ENCODE data around the gene NRK.
A peak's percentile ranks its signal among the peaks of the same experiment; 100 is the strongest.

NRK gene

DNA sequence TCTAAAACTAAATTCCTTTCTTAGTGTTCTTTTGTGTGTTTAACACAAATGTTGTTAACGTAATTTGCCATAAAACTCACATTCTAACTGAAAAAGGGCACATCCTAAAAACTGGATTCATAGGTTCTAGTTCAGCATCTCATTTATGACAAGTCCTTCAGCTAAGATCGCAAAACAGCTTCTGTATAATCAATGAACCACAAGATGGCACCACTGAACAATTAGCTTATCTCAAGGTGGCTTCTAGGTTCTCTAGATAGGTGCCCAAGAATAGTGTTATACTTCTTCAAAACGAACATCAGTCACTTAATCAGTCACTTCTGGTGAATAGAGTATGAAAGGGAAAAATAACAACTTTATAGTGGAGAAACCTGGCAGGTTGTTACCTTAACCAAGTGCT lies 54.3 kb downstream of the NRK start:
- H3K27ac ChIP-seq (ENCODE audit: low read depth in 2 of 2, low read length in 2 of 2), result no peak overlapping the region
- no peak overlapping the region for H3K9ac ChIP-seq (ENCODE audit: low read depth in 1 of 2, low read length in 2 of 2)
- H3K4me1 ChIP-seq (ENCODE audit: control insufficient read depth in 2 of 2, insufficient read depth in 2 of 2, low read length in 2 of 2), result no peaks in the 10 kb centered on the region
- no peak overlapping the region for H3K4me3 ChIP-seq (ENCODE audit: low read length in 2 of 2)
- no peaks in the 10 kb centered on the region for H3K27me3 ChIP-seq (ENCODE audit: control insufficient read depth in 2 of 2, insufficient read depth in 2 of 2, low read length in 2 of 2)
- no peaks in the 10 kb centered on the region for H3K9me3 ChIP-seq (ENCODE audit: control insufficient read depth in 2 of 2, low read length in 2 of 2)
- H3K36me3 ChIP-seq (ENCODE audit: control insufficient read depth in 2 of 2, insufficient read depth in 2 of 2, low read length in 2 of 2), result no peaks in the 10 kb centered on the region

- Histone ChIP-seq H3K27ac (ENCODE audit: low read depth in 2 of 2, low read length in 2 of 2) (no peak overlapping the region), H3K4me3 (ENCODE audit: low read length in 2 of 2) (no peak overlapping the region), H3K9ac (ENCODE audit: low read depth in 1 of 2, low read length in 2 of 2) (no peak overlapping the region), H3K9me3 (ENCODE audit: control insufficient read depth in 2 of 2, low read length in 2 of 2) (no peaks in the 10 kb centered on the region), H3K36me3 (ENCODE audit: control insufficient read depth in 2 of 2, insufficient read depth in 2 of 2, low read length in 2 of 2) (no peaks in the 10 kb centered on the region), H3K27me3 (ENCODE audit: control insufficient read depth in 2 of 2, insufficient read depth in 2 of 2, low read length in 2 of 2) (no peaks in the 10 kb centered on the region), H3K4me1 (ENCODE audit: control insufficient read depth in 2 of 2, insufficient read depth in 2 of 2, low read length in 2 of 2) (no peaks in the 10 kb centered on the region)
Measured at GRCh38 chrX:105880491-105880890, 58.2 kb downstream of the NRK start.

DNA sequence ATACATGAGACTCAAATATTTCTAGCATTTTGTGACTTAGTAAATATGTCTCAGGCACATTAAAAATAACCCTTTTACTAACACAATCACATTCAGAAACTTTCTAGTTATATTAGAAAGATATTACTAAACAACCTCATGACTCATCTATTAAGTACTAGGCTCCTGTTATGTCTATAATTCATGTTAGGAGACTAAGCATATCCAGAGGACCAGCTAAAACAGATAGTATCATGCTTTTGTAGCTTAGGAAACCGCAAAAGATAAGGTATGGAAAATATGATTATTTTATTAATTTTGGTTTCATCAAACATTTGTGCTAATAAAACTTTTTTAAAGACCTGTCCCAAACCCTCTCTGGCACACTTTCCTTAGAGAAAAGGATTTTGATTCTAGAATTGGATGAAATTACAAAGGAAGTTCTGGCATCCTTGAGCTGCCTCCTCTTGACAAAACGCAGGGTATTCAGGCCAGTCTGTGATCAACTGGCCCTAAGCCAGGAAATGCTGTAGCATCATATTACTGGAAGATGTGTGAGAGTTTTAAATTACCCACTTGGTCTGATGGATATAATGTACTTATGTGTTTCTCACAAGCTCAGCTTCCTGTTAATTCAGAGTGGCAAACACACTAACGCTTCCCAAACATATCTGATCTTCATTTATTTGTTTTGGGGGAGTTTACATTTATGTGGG lies 60.4 kb downstream of the NRK start:
- H3K27me3 ChIP-seq (ENCODE audit: control insufficient read depth in 2 of 2, insufficient read depth in 2 of 2, low read length in 2 of 2), result no peaks in the 10 kb centered on the region
- no peak overlapping the region for H3K27ac ChIP-seq (ENCODE audit: low read depth in 2 of 2, low read length in 2 of 2)
- no peaks in the 10 kb centered on the region for H3K36me3 ChIP-seq (ENCODE audit: control insufficient read depth in 2 of 2, insufficient read depth in 2 of 2, low read length in 2 of 2)
- H3K4me1 ChIP-seq (ENCODE audit: control insufficient read depth in 2 of 2, insufficient read depth in 2 of 2, low read length in 2 of 2), result no peaks in the 10 kb centered on the region
- H3K4me3 ChIP-seq (ENCODE audit: low read length in 2 of 2), result no peak overlapping the region
- H3K9me3 ChIP-seq (ENCODE audit: control insufficient read depth in 2 of 2, low read length in 2 of 2), result no peaks in the 10 kb centered on the region
- H3K9ac ChIP-seq (ENCODE audit: low read depth in 1 of 2, low read length in 2 of 2), result no peak overlapping the region

DNA sequence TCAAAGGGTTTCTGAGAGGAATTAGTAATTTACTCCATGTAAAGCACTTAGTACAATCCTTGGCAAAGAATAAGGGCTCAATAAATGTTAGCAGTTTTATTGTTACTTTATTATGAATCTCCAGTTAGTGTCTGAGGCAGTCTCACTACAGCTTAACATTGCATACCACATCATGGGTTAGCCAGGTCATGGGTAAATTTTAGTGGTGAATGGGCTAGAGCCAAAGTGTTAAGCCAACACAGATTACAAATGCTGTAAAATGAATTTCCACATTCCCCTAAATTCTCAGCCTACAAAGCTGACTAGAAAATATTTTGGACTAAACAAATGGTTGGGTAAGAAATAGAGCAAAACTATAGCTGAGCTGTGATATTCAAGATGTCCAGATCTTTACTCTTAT lies 72.4 kb downstream of the NRK start:
- Histone ChIP-seq H3K9ac (ENCODE audit: low read depth in 1 of 2, low read length in 2 of 2) (no peak overlapping the region), H3K27me3 (ENCODE audit: control insufficient read depth in 2 of 2, insufficient read depth in 2 of 2, low read length in 2 of 2) (no peaks in the 10 kb centered on the region), H3K4me3 (ENCODE audit: low read length in 2 of 2) (no peak overlapping the region)

DNA sequence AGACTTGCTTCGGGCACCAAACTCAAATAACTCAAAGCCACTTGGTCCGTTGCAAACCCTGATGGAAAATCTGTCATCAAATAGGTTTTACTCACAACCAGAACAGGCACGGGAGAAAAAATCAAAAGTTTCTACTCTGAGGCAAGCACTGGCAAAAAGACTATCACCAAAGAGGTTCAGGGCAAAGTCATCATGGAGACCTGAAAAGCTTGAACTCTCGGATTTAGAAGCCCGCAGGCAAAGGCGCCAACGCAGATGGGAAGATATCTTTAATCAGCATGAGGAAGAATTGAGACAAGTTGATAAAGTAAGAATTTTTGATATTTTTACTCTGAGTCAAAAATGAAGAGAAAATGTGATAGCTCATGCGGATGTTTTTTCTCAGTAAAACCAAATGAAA lies 87.2 kb downstream of the NRK start:
- Histone ChIP-seq H3K9ac (ENCODE audit: low read depth in 1 of 2, low read length in 2 of 2) (no peak overlapping the region), H3K36me3 (ENCODE audit: control insufficient read depth in 2 of 2, insufficient read depth in 2 of 2, low read length in 2 of 2) (no peaks in the 10 kb centered on the region), H3K4me1 (ENCODE audit: control insufficient read depth in 2 of 2, insufficient read depth in 2 of 2, low read length in 2 of 2) (no peaks in the 10 kb centered on the region), H3K27ac (ENCODE audit: low read depth in 2 of 2, low read length in 2 of 2) (no peak overlapping the region), H3K4me3 (ENCODE audit: low read length in 2 of 2) (no peak overlapping the region), H3K27me3 (ENCODE audit: control insufficient read depth in 2 of 2, insufficient read depth in 2 of 2, low read length in 2 of 2) (peaks cover 0 to 3% of the 10 kb centered on the region in 2 donors), H3K9me3 (ENCODE audit: control insufficient read depth in 2 of 2, low read length in 2 of 2) (no peaks in the 10 kb centered on the region)

More for the DNA sequence above, 72.4 kb downstream of the NRK start:
- H3K9me3 ChIP-seq (ENCODE audit: control insufficient read depth in 2 of 2, low read length in 2 of 2), result no peaks in the 10 kb centered on the region
- no peaks in the 10 kb centered on the region for H3K4me1 ChIP-seq (ENCODE audit: control insufficient read depth in 2 of 2, insufficient read depth in 2 of 2, low read length in 2 of 2)
- H3K36me3 ChIP-seq (ENCODE audit: control insufficient read depth in 2 of 2, insufficient read depth in 2 of 2, low read length in 2 of 2), result no peaks in the 10 kb centered on the region
- H3K27ac ChIP-seq (ENCODE audit: low read depth in 2 of 2, low read length in 2 of 2), result no peak overlapping the region

DNA sequence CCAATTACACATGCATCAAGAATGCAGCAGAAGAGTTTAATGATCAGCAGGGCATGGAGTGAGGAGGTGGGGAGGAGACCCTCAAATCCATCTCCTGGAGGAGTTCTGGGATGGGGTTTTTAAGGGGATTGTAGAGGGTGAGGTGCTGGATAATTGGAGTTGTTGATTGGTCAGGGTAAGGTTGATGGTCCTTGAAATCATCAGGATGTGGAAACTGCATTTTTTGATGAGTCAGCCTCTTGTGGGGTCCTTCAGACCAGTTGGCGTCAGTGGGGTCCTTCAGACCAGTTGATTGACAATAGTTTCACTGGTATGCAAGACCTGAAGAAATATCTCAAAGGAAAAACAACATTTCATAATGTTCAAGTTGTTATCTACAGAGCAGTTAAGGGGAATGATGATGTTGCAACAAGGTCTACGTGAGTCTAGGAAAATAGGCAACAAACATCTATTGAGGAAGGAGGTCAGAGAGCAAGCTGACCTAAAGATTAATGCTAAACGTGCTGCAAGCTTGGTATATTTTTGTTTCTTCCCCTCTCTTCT lies 88.3 kb downstream of the NRK start:
- H3K9ac ChIP-seq (ENCODE audit: low read depth in 1 of 2, low read length in 2 of 2), result no peak overlapping the region
- no peaks in the 10 kb centered on the region for H3K9me3 ChIP-seq (ENCODE audit: control insufficient read depth in 2 of 2, low read length in 2 of 2)
- no peak overlapping the region for H3K4me3 ChIP-seq (ENCODE audit: low read length in 2 of 2)
- no peak overlapping the region for H3K27ac ChIP-seq (ENCODE audit: low read depth in 2 of 2, low read length in 2 of 2)
- no peaks in the 10 kb centered on the region for H3K36me3 ChIP-seq (ENCODE audit: control insufficient read depth in 2 of 2, insufficient read depth in 2 of 2, low read length in 2 of 2)
- H3K27me3 ChIP-seq (ENCODE audit: control insufficient read depth in 2 of 2, insufficient read depth in 2 of 2, low read length in 2 of 2), result peaks cover 0 to 3% of the 10 kb centered on the region in 2 donors
- no peaks in the 10 kb centered on the region for H3K4me1 ChIP-seq (ENCODE audit: control insufficient read depth in 2 of 2, insufficient read depth in 2 of 2, low read length in 2 of 2)

GRCh38 chrX:105945266-105945665 lies 122.9 kb downstream of the NRK start:
- H3K36me3 ChIP-seq (ENCODE audit: control insufficient read depth in 2 of 2, insufficient read depth in 2 of 2, low read length in 2 of 2), result no peaks in the 10 kb centered on the region
- H3K4me1 ChIP-seq (ENCODE audit: control insufficient read depth in 2 of 2, insufficient read depth in 2 of 2, low read length in 2 of 2), result no peaks in the 10 kb centered on the region
- no peaks in the 10 kb centered on the region for H3K27me3 ChIP-seq (ENCODE audit: control insufficient read depth in 2 of 2, insufficient read depth in 2 of 2, low read length in 2 of 2)
- no peak overlapping the region for H3K4me3 ChIP-seq (ENCODE audit: low read length in 2 of 2)
- H3K27ac ChIP-seq (ENCODE audit: low read depth in 2 of 2, low read length in 2 of 2), result no peak overlapping the region
- no peak overlapping the region for H3K9ac ChIP-seq (ENCODE audit: low read depth in 1 of 2, low read length in 2 of 2)
- no peaks in the 10 kb centered on the region for H3K9me3 ChIP-seq (ENCODE audit: control insufficient read depth in 2 of 2, low read length in 2 of 2)

- H3K27me3 ChIP-seq (ENCODE audit: control insufficient read depth in 2 of 2, insufficient read depth in 2 of 2, low read length in 2 of 2), result no peaks in the 10 kb centered on the region
- no peak overlapping the region for H3K4me3 ChIP-seq (ENCODE audit: low read length in 2 of 2)
- H3K27ac ChIP-seq (ENCODE audit: low read depth in 2 of 2, low read length in 2 of 2), result no peak overlapping the region
- no peaks in the 10 kb centered on the region for H3K9me3 ChIP-seq (ENCODE audit: control insufficient read depth in 2 of 2, low read length in 2 of 2)
- no peaks in the 10 kb centered on the region for H3K4me1 ChIP-seq (ENCODE audit: control insufficient read depth in 2 of 2, insufficient read depth in 2 of 2, low read length in 2 of 2)
- H3K9ac ChIP-seq (ENCODE audit: low read depth in 1 of 2, low read length in 2 of 2), result no peak overlapping the region
- H3K36me3 ChIP-seq (ENCODE audit: control insufficient read depth in 2 of 2, insufficient read depth in 2 of 2, low read length in 2 of 2), result no peaks in the 10 kb centered on the region
Measured at GRCh38 chrX:105969487-105969886, 147.1 kb downstream of the NRK start.

GRCh38 chrX:105972690-105973386 lies 150.5 kb downstream of the NRK start:
- Histone ChIP-seq H3K9ac (ENCODE audit: low read depth in 1 of 2, low read length in 2 of 2) (no peak overlapping the region), H3K4me1 (ENCODE audit: control insufficient read depth in 2 of 2, insufficient read depth in 2 of 2, low read length in 2 of 2) (no peaks in the 10 kb centered on the region), H3K27me3 (ENCODE audit: control insufficient read depth in 2 of 2, insufficient read depth in 2 of 2, low read length in 2 of 2) (no peaks in the 10 kb centered on the region), H3K9me3 (ENCODE audit: control insufficient read depth in 2 of 2, low read length in 2 of 2) (no peaks in the 10 kb centered on the region), H3K27ac (ENCODE audit: low read depth in 2 of 2, low read length in 2 of 2) (peak overlapping the region; percentile 26 to 45), H3K4me3 (ENCODE audit: low read length in 2 of 2) (peak overlapping the region in 1 of 2 donors; percentile 5), H3K36me3 (ENCODE audit: control insufficient read depth in 2 of 2, insufficient read depth in 2 of 2, low read length in 2 of 2) (no peaks in the 10 kb centered on the region)

DNA sequence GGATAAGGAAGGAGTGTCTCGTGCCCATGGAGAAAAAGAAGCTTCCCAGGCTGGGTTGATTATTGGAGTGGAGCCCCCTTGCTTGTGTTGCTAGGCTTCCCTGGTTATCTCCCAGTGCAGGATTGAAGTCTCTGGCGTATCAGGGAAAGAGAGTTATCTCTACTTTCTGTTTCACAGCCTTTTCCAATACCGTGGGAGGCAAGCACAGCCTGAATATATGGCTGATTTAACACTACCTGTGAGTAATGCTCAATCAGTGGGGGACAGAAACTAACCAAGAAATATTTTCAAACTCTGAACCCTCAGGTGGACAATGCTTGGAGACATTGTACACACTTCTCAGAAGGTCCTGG lies 151.0 kb downstream of the NRK start:
- Histone ChIP-seq H3K27me3 (ENCODE audit: control insufficient read depth in 2 of 2, insufficient read depth in 2 of 2, low read length in 2 of 2) (no peaks in the 10 kb centered on the region), H3K36me3 (ENCODE audit: control insufficient read depth in 2 of 2, insufficient read depth in 2 of 2, low read length in 2 of 2) (no peaks in the 10 kb centered on the region), H3K9me3 (ENCODE audit: control insufficient read depth in 2 of 2, low read length in 2 of 2) (no peaks in the 10 kb centered on the region), H3K4me1 (ENCODE audit: control insufficient read depth in 2 of 2, insufficient read depth in 2 of 2, low read length in 2 of 2) (no peaks in the 10 kb centered on the region), H3K27ac (ENCODE audit: low read depth in 2 of 2, low read length in 2 of 2) (peak overlapping the region; percentile 26 to 45), H3K4me3 (ENCODE audit: low read length in 2 of 2) (peak overlapping the region in 1 of 2 donors; percentile 5), H3K9ac (ENCODE audit: low read depth in 1 of 2, low read length in 2 of 2) (no peak overlapping the region)

All from mucosa of rectum (tissue), 2 donors.